Subcutaneous adipose tissue (tissue), 4 donors: Measurements from ENCODE around the gene ZNF536. TPM values are rescaled to one million over a fixed set of nuclear protein-coding genes. Genes with fewer than 3 reads are reported as not detected.

Source experiments
- CTCF ChIP-seq: fragments of 450-650 bp; IDR thresholded peaks from one replicate; pipeline ENCODE4 v1.5.1; 2016; ENCODE audit warnings: low read depth, mild to moderate bottlenecking, control low read depth, antibody characterized with exemption, moderate library complexity
- total RNA-seq, 4 donors: library from RNA; depleted of rRNA; stranded (reverse); fragments of >200 nt; gene quantifications; one replicate each; pipeline ENCODE4 v1.1.0, GENCODE V29; 2016

ZNF536 gene
- total RNA-seq, 4 donors from 2014 or later: under 0.01 to 0.17 TPM; not detected in 2

- no peak for TF ChIP-seq CTCF
These were observed 171.2 kb downstream of the ZNF536 start for GRCh38 chr19:30543243-30543945.

- TF ChIP-seq CTCF: no peak
These were observed 173.6 kb downstream of the ZNF536 start for GRCh38 chr19:30545752-30546151.

GRCh38 chr19:30546332-30546731, 174.1 kb downstream of the ZNF536 start:
- TF ChIP-seq CTCF: no peak

GRCh38 chr19:30547246-30547645, 175.1 kb downstream of the ZNF536 start:
- no peak for TF ChIP-seq CTCF

GRCh38 chr19:30549151-30549550, 177.0 kb downstream of the ZNF536 start:
- no peak for TF ChIP-seq CTCF

- no peak for TF ChIP-seq CTCF
These were observed 179.1 kb downstream of the ZNF536 start for GRCh38 chr19:30551271-30551670.

- TF ChIP-seq CTCF: no peak
These were observed 180.4 kb downstream of the ZNF536 start for GRCh38 chr19:30552593-30552992.
